Pons (tissue), 1 donor: ENCODE data around the gene ATXN7.
A peak's percentile ranks its signal among the peaks of the same experiment; 100 is the strongest.

ENCODE experiments used
- DNase-seq: peaks from one replicate; pipeline ENCODE4 v3.0.0-alpha.2; 2016; ENCODE audit warnings: low spot score

ATXN7 gene

DNA sequence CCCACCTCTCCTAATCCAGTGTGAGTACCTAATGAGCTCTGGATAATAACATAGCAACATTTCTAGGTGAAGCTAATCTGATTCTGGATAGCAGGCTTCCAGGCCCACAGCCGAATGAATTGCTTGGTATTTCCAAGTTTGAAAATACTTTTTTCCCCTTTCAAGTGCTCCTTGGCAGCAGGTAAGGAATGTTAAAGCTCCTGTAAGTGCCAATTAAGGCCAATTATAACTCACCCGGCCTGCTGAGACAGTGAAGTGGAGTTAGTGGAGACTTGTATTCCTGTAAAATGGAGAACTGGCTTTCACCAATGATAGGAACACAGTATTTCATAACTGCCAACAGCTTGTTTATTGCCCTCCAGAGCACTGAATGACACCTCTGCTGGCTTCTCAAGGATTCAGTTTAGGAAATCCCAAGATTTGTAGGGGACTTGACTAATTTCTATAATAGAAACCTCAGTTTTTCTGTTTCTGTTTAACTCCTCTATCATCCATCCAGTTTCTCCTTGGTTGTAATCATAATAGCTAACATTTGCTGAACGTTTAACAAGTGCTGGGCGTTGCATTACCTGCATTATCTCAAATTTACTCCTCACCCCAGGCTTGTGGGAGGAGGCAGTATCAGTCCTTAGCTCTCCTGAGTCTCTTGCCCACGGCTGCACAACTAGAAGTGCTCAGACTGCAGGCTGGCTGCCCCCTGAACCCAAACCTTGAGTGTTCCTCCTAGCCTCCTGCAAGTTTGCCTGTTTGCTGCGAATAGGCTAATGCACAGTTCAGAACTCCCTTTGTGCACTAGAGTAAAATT is 101.2 kb downstream of the ATXN7 start:
- DNase-seq, result no peak

DNA sequence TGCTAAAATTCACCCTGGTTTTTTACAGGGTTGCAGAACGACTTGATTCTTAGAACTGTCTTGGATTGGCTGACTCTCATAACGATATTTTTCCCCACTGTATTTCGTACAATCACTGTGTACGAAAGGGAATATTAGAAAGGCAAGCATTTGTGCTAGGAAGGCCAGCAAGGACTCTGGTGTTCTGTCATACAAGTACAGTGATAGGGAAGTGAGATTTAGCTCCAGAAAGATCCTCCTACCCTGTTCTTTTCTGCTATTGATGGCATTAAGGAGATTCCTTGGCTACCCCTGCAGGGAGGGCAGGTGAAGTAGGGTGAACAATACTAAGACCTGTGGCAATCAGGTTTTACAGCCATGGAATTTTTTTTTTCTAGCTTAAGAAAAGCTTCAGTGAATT is 102.3 kb downstream of the ATXN7 start:
- DNase-seq, result no peak

DNA sequence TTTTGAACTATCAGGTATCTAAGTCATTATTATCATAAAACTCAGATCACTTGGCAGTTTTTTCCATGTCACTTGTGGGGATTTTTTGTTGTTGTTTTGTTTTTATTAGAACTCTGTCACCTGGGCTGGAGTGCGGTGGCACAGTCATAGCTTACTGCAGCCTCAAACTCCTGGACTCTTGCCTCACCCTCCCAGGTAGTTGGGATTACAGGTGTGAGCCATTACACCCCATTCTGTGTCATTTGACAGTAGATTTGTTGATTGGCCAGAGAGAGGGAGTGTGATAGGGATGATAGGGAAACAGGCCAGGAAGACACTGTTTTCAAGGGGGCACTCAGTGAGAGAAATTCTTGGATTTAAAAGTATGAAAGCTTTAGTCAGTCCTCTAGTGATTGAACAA is 103.2 kb downstream of the ATXN7 start:
- no peak for DNase-seq

GRCh38 chr3:63967675-63968611 is 104.3 kb downstream of the ATXN7 start:
- DNase-seq, result peak; percentile 27

DNA sequence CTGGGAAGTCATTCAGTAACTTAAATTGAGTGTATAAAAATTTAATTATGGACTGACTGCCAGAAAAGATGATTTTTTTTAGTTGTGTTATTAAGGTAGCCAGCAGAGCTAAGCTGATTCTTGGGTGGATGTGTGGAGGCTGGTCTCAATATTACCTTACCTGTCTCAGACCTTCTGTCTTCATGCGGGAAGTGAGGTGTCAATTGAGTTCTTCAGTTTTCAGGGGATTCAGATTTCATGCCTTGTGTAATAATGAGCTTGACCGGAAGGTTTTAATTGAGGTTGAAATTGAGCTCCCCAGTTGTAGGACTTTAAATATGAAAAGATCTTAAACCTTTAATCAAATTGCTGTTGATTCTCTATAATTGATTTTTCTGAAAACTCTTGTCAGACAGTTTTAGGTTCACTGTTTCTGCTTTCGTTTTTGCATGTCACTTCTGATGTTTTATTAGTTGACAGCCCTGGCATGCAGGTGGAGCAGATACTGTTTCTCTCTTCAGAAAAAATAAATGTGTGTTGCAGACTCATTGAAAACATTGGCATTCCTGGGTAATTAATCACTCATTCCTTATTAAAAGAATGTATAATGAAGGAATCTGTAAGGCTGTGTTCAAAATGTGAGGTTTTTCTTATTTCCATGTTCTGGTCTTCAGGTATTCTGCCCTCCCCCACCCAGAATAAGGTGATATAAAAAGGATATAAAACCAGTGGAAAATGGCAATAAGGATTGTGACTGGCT is 105.1 kb downstream of the ATXN7 start:
- DNase-seq, result no peak

DNA sequence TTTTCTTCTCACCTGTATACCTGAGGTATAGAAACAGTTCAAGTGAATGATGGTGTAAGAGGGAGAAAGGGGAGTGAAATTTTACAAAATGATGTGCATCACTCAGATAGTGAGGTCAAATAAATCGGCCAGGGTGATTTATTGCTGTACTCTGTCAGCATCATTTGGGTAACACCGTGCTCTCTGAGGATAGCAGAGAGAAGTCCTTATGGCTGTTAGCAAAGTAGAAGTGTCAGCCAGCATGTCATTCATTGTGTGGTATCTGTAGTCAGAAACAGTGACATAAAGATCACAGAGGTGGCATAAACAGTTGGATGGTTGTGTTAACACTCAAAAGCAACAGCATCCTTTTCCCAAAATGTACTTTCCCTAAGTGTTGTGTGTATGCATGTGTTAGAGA is 106.2 kb downstream of the ATXN7 start:
- no peak for DNase-seq

- peak; percentile 83 for DNase-seq
Measured at GRCh38 chr3:63970631-63971475, 107.2 kb downstream of the ATXN7 start.

DNA sequence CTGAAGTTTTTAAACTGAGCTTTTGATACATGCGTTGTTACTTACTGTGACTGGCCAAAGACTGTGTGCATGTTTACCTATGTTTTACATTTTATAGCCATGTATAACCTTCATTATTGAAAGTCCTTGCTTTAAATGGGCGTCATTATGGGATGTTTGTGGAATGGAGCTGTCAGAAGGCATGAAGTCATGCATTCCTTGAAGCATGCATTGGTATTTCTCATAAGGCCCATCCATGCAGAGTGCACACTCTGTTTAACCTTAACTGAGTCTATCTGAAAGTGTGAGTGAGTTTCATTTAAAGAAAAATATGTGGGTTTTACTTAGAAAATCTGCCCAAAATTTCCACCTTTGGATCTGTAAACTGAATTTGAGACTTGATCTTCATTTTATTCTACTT is 108.5 kb downstream of the ATXN7 start:
- no peak for DNase-seq

GRCh38 chr3:63972987-63973386 is 109.3 kb downstream of the ATXN7 start:
- no peak for DNase-seq

DNA sequence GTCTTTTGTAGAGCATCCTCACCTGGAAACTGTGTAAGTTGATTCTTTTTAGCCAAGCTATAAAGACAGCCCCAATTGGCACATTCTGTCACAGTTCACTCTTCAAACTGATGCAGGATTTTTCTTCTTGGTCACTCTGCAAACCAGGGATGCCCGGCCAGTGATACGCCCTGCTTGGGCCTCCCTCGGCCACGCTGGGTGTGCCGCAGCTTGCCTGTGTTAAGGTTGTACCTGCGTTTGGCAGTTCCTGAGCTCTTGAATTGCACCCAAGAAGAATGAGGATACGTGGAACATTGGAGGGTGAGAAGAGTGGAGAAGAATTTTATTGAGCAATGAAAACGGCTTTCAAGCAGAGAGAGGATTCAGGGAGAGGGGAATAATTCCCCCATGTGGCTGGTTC is 109.7 kb downstream of the ATXN7 start:
- DNase-seq, result no peak

DNA sequence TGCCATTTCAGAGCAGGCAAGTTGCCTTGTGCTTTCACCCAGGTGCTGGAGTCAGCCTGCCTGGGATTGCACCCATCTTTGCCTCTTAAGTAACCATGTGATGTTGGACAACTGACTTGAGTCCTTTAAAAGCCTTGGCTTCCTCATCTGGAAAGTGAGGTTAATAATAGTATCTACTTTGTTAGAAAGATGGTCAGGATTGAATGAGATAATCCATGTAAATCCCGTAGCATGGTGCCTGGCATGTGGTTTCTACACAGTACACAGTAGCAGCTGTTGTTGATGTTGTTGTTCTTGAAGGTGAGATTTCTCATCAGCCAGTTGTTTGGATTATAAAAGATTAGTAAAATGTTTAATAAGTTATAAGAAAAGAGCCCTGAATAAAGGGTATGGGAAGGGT is 110.8 kb downstream of the ATXN7 start:
- no peak for DNase-seq

GRCh38 chr3:63975723-63976122 is 112.1 kb downstream of the ATXN7 start:
- DNase-seq, result peak; percentile 86

DNA sequence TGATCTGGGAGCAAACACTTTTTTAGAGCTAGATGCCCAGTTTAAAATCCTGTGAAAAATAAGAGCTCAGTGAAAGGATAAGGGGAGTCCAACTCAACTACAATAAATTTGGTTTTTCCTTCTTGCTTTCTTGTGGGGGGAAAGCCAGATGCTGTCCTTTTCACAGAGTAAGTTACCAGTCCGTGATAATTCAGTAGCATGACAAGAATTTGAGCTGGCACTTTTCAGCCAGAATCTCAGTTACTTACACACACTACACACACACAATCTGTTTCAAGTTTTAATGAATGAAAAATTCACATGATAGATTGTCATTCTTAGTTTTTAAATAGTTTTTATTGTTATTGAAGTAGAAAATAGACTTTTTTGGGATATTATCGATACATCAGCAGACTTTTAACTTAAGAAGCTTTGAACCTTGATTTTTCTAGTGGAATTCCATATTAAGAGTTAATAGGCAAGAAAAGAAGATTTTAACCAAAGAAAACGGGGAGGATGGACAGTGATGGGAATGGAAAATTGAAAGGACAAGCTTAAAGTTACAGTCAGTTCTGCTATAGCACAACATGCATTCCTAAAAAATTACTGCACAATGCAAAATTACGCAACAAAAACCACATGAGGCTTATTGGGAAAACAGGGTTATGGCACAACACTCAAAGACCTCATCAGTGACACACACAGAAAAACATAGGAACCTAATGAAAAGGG is 112.6 kb downstream of the ATXN7 start:
- no peak for DNase-seq

GRCh38 chr3:63976872-63977200 is 113.2 kb downstream of the ATXN7 start:
- DNase-seq, result no peak

GRCh38 chr3:63977893-63978292 is 114.2 kb downstream of the ATXN7 start:
- no peak for DNase-seq

GRCh38 chr3:63979093-63979885 is 115.6 kb downstream of the ATXN7 start:
- DNase-seq, result no peak

DNA sequence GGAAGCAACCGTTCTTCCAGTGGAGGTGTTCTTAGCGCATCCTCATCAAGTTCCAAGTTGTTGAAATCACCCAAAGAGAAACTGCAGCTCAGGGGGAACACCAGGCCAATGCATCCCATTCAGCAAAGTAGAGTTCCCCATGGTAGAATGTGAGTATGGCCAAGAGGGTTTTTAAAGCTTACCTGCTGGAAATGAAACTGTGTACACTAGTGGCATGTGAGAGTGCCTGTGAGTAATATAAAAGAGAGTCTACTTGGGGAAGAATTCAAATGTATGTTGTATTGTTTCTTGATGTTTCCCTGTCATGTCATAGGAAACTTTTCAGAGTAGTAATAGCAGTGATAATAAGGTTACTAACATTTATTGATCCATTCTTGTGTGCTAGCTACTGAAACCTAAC is 116.4 kb downstream of the ATXN7 start:
- DNase-seq, result no peak

- DNase-seq, result no peak
Measured at GRCh38 chr3:63980830-63981498, 117.3 kb downstream of the ATXN7 start.

DNA sequence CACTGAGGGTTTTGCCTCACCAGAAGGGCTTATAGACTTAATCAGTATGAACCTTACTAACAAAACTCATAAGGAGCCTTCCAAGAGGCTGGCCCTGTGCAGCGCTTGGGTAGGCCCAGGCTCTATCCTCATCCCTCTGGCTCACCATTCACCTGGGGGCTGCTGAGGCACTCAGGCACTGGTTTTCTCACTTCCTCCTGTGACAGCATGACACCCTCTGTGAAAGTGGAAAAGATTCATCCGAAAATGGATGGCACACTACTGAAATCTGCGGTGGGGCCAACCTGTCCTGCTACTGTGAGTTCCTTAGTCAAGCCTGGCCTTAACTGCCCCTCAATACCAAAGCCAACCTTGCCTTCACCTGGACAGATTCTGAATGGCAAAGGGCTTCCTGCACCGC is 118.3 kb downstream of the ATXN7 start:
- no peak for DNase-seq

GRCh38 chr3:63984391-63984790 is 120.7 kb downstream of the ATXN7 start:
- no peak for DNase-seq
